Measurements from ENCODE around the gene C15orf62. TPM values are rescaled to one million over a fixed set of nuclear protein-coding genes. Genes with fewer than 3 reads are reported as not detected.
A peak's percentile ranks its signal among the peaks of the same experiment; 100 is the strongest.

The C15orf62 gene
- polyA plus RNA-seq (2013, experiment 1 of 2; ENCODE audit: insufficient read length), result 0.95 TPM
- 0.89 TPM for polyA plus RNA-seq (2013, experiment 2 of 2; ENCODE audit: insufficient read length)

DNA sequence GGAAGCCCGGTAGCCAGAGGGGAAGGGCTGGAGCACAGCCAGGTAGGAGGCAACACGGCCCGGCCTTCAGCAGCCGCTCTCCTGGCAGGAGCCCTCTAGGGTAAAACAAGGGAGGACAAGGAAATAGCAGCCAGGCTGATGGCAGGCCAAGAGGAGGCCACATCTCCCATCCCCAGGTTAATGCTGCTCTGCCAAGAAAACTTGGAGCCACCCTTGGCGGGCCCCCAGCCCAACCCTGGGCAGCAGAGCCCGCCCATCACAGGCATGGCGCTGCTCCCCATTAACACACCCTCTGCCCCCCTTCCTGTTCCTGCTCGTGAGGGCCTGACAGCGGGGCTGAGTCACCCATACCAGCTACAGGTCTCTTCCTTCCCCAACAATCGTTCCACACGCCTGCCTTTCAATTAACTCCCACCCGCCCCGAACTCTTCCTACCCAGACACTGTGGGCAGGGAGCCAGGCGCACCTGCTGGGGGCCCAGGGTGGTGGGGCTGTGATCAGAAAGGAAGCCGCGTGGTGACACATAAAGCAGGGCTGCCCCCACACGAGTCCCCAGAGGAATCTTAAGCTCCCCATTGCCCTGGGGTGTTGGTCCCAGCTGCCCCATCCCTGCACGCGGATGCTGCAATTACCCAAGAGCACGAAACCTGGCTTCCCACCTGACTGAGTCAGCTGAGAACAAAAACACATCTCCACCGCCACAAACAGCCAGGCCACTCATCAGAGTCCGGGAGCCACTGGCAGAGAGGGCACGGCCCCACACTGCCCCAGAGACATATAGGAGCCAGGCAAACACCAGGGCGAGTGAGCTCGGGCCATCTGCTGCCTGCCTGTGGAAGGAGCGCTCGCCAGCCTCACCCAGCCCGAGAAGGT is at the start of gene C15orf62:
TSS of gene C15orf62 (plus strand) at position 707 of the 873 bp plus-strand sequence. CDS start 516 bp downstream, outside the sequence.
- DNase-seq, result no peak

- no peak for DNase-seq
These were observed 48.1 kb upstream of the C15orf62 start for GRCh38 chr15:40721701-40722100.

DNA sequence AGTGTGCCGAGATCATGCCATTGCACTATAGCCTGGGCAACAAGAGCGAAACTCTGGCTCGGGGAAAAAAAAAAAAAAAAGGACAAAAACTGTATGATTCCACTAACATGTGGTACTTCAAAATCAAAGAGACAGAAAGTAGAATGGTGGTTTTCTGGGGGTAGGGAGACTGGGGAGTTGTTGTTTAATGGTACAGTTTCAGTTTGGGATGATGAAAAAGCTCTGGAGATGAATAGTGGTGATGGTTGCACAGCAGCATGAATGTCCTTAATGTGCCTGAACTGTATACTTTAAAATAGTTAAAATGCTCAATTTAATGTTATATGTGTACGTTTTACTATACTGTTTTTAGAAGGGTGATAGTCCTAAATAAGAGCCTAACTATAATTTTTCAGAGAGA is 47.4 kb upstream of the C15orf62 start:
- DNase-seq, result no peak

DNA sequence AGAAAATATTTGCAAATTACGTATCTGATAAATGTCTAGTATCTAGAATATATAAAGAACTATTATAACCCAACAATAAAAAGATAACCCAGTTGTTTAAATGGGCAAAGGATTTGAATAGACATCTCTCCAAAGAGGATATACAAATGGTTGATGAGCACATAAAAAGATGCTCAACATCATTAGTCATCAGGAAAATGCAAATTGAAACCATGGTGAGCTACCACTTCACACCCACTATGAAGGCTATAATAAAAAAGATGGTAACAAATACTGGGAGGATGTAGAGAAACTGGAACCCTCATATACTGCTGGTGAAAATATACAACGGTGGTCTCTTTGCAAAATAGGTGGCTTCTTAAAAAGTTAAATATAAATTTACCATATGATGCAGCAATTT is 46.8 kb upstream of the C15orf62 start:
- DNase-seq, result no peak

DNA sequence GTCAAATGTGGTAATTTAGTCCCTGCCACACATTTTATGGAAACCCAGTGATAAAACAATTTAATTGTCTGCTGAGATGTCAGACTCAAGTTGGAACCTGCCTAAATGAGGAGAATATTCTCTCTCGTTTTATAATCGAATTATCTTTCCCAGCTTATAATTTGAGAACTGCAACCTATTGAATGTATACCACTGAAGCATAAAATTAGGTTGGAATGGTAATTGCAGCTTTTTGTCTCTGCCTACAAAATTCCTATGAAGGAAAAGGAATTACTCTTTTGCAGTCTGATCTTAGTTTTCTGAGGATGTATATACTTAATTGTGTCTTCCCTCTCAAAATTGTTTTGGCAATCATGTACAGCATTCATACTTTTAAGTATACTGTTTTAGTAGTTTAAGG is 45.9 kb upstream of the C15orf62 start:
- no peak for DNase-seq

GRCh38 chr15:40731034-40731433 is 38.7 kb upstream of the C15orf62 start:
- no peak for DNase-seq

DNA sequence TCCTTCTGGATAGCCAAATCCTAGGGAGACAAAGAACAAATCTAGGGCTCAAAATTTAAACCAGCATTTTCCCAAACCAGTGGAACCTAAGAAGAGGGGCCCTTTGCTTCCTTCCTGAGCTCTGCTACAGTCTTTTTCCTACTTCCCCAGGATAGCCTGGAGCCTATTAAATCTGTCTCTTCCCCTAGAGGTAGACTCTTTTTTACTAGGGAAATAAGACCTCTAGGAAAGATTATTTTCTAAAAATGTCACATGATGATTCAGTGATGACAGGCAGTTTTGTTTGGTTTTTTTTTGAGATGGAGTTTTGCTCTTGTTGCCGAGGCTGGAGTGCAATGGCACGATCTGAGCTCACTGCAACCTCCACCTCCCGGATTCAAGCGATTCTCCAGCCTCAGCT is 33.2 kb upstream of the C15orf62 start:
- DNase-seq, result no peak

DNA sequence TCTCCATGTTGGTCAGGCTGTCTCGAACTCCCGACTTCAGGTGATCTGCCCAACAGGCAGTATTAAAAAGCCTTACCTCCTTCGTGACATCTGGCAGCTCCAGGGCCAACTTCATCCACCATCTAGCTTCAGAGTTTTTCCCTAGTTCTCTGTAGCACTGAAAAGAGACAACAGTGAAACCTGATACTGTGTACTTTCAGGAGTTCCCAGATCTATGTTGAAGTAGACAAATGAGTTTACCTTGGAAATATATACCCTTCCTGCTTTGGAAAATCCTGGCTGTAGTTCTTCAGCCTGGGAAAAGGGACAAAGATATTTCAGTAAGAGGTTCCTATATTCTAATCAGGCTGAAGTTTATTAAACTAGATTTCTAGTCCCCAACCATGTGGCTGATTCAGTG is 32.7 kb upstream of the C15orf62 start:
- no peak for DNase-seq

DNA sequence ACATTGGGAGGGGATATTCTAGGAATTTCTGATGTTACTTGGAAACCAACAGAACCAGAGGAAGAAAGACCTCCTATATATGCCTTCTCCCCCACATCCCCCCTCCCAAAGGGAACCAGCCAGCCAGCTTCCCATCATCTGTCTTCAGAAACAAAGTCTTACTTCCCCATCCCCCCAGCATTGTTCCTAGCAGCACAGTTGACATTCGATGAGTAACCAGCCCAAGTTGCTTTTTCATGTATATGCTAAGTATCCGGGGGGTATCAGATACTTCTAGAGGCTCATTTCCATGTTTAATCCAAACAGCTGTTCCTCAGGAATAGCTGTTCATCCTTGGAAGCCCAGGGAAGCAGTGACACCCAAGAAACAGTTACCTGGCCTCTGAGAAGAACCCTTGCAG is 30.7 kb upstream of the C15orf62 start:
- no peak for DNase-seq

GRCh38 chr15:40739854-40740253 is 29.9 kb upstream of the C15orf62 start:
- DNase-seq, result no peak

DNA sequence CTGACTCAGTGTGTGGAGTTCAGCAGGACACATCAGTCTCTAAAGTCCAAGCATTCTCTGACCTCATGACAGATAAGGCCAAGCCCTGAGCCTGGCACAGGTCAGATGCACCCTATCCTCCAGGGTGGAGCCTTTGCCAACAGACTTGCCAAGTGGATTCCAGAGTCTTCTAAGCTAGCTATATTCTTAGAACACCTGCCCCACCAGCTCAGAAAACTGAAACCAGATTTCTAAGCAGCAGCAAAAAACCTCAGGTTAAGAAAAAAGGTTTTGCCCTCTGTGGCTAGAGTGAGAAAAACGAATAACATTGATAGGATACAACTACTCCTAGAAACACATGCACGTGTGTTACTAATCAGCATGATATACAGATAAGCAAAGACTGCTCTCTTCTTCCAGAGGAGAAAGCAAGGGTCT is 26.3 kb upstream of the C15orf62 start:
- no peak for DNase-seq

DNA sequence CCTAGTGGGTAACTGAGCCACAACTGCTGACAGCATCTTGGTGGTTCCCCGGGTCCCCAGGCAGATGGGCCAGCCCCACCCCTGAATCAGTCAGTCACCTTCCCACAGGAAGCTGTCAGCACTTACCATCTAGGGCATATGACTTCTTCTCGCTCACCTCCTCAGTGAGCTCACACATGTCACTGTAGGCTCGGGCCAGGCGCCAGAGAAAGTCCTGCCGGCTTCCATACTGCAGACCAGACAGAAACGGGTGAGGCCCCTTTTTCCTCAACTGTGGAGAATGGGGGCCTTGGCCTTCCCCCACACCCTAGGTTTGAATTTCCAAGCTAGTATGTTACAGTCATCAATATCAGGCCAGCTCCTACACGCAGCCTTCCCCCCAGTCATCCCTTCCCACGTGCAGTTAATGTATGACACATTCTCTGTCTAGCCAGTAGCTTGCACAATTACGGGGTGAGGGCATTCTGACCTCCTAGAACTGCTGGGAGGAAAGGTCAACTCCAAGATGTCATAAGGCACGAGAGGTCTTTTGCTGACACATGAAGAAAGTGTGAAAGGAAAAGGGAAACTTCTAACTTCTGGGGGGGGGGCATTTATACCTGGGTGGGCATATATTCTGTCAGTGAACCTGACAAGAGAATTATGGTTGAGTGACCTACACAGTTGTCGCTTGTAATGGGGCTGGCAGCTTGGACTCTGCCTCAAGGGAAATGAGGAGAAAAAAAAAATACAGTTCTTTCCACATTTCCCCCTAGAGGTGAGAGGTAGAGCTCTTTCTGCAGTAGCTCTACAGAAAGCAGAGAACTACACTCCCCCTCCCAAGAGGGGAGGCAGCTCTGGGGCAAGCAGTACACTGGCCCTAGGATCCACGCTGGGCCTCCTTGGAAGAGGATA is 25.6 kb upstream of the C15orf62 start:
- peak; percentile 71 for DNase-seq

- DNase-seq, result no peak
These were observed 25.0 kb upstream of the C15orf62 start for GRCh38 chr15:40744815-40745152.

DNA sequence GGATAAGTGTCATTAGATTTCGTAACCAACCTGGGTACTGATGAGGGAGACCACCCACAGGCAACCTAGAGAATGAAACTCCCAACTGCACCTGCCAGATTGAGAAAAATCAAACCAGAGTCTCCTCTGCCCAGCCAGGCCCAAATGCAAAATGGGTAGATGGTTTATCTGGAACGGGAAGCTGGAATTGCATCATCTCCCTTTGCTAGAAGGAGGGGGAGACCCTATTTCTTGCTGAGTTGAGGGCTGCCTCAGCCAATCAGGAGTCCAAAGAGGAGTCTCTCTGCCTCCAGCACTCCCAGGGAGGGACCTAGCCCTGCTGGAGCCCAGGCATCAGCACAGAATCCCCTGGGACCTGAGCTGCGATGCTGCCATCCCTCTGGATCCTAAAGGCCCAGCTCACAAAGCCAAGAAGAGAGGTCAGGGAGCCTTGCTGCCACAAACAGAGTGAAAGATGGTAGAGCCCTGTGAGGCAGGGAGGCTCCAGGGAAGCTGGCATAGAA is 22.8 kb upstream of the C15orf62 start:
- peak; percentile 65 for DNase-seq

GRCh38 chr15:40747685-40748631 is 21.8 kb upstream of the C15orf62 start:
- DNase-seq, result no peak

DNA sequence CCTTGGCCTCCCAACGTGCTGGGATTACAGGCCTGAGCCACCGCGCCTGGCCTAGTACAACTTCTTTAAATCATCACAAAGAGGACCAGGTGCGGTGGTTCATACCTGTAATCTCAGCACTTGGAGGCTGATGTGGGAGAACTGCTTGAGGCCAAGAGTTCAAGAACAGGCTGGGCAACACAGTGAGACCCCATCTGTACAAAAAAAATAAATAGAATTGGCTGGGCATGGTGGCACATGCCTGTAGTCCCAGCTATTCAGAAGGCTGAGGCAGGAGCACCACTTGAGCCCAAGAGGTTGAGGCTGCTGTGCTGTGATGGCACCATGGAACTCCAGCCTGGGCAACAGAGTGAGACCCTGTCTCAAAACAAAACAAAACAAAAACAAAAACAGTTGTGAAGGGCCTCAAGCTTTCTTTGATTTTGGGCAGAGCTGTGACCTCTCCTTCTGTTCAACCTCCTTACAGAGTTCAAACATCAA is 20.6 kb upstream of the C15orf62 start:
- no peak for DNase-seq

DNA sequence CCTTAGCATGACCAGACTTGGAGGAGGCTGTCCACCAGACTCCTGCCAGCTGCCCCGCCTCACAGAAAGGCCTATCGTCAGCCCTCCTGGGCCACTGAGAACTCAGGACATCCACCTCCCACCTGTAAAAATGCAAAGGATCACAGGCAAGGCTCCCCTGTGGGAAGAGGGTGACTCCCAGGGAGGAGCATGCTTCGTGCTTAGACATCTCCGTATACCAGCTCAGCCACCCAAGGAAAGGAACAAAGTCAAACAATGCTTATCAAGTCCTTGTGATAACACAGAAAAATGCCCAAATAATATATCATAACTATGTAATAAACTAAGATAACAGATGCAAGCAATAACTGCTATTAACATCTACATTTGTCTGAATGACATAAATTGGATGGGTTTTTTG is 18.9 kb upstream of the C15orf62 start:
- no peak for DNase-seq

GRCh38 chr15:40751745-40752144 is 18.0 kb upstream of the C15orf62 start:
- DNase-seq, result no peak

DNA sequence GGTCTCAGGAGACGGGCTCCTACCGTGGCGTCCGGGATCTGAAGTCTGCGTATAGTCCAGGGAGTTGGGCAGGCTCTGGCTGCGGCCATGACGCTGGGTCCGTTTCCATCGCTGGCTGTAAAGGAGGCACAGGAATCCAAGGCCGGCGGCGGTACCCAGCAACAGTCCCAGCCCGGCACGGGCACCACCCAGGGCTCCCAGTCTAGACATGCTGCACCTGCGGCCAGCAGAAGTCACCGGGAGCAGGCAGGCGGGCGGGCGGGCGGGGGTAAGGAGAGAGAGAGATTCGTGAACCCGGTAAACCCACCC is 15.3 kb upstream of the C15orf62 start:
- DNase-seq, result no peak

- peak; percentile 91 for DNase-seq
These were observed 14.6 kb upstream of the C15orf62 start, which contains the start of gene RMDN3 for GRCh38 chr15:40754883-40755811. Gene RMDN3 (minus strand): TSS chr15:40755254. CDS start chr15:40754783, 471 bp downstream.

DNA sequence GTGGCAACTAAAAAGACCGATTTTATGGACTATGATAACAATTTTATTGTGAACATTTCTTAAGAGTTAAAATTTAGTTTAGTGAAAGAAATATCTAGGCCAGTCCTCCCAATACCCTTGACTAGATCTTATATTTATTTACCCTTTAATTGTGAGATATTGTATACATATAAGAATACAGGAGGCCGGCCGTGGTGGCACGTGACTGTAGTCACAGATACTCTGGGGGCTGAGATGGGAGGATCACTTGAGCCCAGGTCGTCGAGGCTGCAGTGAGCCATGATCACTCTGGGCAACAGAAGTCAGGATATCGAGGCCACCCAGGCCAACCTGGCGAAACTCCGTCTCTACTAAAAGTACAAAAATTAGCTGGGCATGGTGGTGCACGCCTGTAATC is 14.0 kb upstream of the C15orf62 start:
- DNase-seq, result no peak
